Keratinocyte (primary cell): Measurements from ENCODE around the gene OPHN1.

Source experiments
- EZH2 ChIP-seq: IDR thresholded peaks from one replicate; pipeline ENCODE4 v1.6.1; 2012; ENCODE audit warnings: inconsistent platforms, mild to moderate bottlenecking, low read length, moderate library complexity
- TF ChIP-seq, protein P1 (sequence below), 3 experiments: IDR thresholded peaks in 1 of 3; conservative IDR thresholded peaks in 1 of 3; optimal IDR thresholded peaks in 1 of 3; 2 replicates in 2 of 3; 3 replicates in 1 of 3; pipeline versions ENCODE3 to v1.5.1; 2011; ENCODE audit warnings: low read length in 3 of 3, mild to moderate bottlenecking in 3 of 3, moderate library complexity in 2 of 3, control low read depth in 1 of 3, inconsistent platforms in 1 of 3; ENCODE audit not compliant: insufficient read depth in 2 of 3; ENCODE audit errors: extremely low read depth in 1 of 3

DNA sequence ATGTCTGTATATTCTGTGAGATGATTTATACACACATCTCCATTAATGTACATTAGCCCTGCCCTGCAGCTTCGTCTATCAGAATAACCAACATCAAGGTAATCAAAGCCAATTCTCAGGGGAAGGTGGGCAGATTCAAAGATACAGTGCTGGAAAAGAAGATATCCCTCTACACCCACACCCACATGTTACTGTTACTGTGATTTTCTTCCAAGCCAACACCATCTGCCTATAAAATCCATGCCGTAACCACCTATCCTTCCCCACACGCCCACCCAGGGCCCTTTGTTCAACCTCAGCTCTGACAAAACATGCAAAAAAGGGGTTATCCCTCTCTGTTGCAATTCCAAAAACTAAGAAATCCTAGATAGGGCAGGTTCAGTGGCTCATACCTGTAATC lies 20.0 kb downstream of the OPHN1 start:
- TF ChIP-seq, protein P1, sequence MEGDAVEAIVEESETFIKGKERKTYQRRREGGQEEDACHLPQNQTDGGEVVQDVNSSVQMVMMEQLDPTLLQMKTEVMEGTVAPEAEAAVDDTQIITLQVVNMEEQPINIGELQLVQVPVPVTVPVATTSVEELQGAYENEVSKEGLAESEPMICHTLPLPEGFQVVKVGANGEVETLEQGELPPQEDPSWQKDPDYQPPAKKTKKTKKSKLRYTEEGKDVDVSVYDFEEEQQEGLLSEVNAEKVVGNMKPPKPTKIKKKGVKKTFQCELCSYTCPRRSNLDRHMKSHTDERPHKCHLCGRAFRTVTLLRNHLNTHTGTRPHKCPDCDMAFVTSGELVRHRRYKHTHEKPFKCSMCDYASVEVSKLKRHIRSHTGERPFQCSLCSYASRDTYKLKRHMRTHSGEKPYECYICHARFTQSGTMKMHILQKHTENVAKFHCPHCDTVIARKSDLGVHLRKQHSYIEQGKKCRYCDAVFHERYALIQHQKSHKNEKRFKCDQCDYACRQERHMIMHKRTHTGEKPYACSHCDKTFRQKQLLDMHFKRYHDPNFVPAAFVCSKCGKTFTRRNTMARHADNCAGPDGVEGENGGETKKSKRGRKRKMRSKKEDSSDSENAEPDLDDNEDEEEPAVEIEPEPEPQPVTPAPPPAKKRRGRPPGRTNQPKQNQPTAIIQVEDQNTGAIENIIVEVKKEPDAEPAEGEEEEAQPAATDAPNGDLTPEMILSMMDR (optimal IDR thresholded peaks at IDR 0.05 in 1 of 3, IDR thresholded peaks at IDR 0.05 in 1 of 3, conservative IDR thresholded peaks at IDR 0.05 in 1 of 3; ENCODE audit: extremely low read depth in 1 of 3, insufficient read depth in 2 of 3, low read length in 3 of 3) = no peak
- TF ChIP-seq EZH2 = no peak
